ENCODE data around the gene ADGRD2.

Gene ADGRD2

DNA sequence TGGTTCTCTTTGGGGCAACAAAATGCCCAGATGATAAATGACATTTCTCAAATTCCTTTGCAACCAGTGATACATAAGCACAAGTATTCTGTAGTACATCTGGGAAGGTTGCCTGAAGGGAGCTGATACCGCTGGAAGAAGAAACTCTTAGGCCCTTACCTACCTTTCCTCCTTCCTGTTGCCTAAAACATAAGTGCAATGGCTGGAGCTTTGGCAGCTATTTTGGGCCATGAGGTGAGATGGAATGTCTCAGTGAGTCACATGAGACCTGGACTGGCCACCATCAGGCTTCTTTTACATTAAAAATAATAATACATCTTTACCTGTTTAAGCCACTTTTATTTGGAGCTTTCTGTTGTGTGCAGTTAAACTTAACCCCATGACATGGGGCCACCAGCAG lies 11.2 kb upstream of the ADGRD2 start:
- no peak for DNase-seq (ENCODE audit: low read depth)

DNA sequence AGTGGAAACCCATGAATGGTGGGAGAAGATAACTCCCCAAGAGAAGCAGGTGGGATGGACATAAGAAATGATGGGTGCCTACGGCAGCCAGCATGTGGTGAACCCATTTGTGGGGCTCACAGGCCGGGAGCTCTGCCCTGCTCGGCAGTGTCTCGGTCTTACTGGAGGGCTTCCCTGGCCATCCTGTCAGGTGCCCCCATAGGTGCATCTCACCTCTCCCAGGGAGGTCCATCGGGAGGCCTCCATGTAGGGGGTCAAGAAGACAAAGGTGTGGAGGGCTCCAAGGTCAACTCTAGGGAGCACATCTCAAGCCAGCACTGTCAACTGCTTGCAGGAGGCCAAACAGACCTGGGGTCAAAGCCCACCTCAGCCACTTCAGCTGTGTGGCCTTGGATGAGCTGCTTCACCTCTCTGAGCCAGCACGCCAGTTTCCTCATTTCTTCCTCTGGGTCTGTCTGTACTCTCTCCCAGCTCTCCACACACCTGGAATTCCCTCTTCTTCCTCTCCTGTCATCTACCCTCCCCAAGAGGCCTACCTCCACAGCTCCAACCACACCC lies 10.5 kb upstream of the ADGRD2 start:
- no peak for DNase-seq (ENCODE audit: low read depth)

DNA sequence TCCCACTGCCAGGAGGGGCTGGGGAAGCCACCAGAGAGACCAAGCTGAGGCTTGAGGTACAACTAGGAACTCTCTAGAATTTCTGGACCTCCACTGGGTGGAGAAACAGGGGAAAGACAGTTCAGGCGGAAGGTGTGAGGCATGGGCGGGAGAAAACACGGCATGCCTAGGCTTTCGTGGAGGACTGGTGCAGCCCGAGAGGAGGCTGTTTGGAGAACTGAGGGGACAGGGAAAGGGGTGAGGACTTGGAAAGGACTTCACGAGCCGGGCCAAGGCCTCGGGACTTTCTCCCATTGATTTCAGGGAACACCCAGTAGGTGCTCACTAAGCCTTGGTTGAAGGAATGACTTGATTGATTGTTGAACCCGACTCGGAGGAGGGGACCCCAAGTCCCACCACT lies 9.5 kb upstream of the ADGRD2 start:
- DNase-seq (ENCODE audit: low read depth): no peak

DNA sequence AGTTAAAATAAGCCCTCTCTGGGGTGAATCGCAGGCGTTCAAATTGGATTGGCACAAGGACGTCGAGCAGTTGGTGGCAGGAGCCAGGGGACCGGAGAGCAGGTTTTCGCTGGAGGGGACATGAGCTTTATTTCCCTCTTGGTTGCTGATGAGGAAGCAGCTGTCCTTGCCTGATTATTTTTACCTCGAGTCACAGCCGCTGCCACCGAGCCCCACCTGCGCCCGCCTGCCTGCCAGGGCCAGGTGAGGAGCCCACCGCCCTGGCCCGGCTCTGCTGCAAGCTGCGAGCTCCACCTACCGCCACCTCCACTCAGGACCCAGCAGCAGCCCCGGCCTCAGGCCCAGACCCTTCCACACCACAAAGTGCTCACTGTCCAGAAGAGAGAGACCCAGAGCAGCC lies 9.0 kb upstream of the ADGRD2 start:
- no peak for DNase-seq (ENCODE audit: low read depth)

DNA sequence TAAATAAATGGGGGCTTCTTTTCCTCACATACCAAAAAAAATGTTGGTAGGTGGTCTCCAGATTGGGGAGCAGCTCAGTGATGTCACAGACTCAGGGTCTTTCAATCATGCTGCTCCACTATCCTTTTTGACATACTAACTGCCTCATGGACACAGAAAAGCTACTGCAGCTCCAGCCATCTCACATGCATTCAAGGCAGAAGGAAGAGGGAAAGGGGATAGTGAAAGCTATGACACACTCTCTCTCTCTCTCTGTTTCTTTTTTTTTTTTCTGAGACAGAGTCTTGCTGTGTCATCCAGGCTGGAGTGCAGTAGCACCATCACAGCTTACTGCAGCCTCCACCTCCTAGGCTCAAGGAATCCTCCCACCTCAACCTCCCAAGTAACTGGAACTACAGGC lies 7.9 kb upstream of the ADGRD2 start:
- no peak for DNase-seq (ENCODE audit: low read depth)

DNA sequence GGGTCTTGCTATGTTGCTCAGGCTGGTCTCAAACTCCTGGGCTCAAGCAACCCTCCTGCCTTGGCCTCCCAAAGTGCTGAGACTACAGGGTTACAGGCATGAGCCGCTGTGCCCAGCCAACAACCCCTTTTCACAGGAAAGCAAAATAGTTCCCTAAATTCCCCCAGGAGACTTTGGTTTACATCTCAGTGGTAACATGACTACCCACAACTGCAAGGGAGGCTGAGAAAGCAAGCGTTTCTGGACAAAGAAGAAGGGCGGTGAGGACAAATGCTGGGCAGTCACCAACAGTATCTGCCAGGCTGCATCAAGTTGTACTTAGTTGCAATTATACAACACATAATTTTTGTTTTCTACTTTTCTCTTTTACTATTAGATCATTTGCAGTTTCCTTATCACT lies 7.4 kb upstream of the ADGRD2 start:
- DNase-seq (ENCODE audit: low read depth): no peak

DNA sequence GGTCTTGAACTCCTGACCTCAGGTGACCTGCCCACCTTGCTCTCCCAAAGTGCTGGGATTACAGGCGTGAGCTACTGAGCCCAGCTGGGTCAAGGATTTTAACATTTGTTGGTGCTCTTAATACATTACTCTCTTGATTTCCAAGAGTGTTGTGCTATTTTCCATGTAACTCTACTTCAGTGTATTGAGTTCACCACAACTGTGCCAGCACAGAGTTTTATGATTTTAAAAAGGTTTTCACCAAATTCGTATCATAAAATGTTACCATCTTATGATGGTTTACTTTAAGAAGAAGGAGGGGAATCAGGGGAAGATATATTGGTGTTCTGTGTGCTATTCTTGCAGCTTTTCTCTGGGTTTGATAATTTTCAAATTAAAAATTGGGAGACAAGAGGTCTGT lies 6.6 kb upstream of the ADGRD2 start:
- DNase-seq (ENCODE audit: low read depth): no peak

DNA sequence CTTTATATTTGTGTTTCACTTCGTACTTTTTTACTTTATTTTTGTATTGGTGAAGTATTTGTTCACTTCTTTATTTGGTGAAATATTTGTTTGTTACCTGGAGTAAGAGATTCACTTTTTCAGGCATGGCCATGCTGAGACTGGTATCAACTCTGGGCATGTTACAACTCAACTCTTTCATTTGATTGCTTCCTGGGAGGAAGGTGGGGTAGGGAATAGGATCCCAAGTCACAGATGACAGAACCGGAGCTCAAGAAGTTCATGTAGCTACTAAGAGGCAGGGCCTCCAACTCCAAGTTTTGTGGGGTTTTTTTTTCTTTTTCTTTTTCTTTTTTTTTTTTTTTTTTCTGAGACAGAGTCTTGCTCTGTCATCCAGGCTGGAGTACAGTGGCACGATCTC lies 6.1 kb upstream of the ADGRD2 start:
- DNase-seq (ENCODE audit: low read depth): no peak

DNA sequence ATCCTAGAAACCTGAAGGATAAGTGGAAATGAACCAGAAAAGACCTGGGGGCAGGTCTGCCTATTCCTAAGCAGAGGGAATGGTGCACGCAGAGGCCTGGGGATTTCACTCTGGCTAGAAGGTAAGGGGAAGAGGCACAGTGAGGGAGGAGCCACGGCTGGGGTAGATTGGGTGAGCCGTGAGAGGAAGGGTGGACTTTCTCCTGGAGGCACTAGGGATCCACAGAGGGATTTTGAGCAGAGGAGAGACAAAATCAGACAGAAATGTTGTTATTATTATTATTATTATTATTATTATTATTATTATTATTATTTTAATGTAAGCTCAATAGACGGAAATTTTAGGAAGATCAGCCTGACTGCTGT lies 3.0 kb upstream of the ADGRD2 start:
- DNase-seq (ENCODE audit: low read depth): no peak

DNA sequence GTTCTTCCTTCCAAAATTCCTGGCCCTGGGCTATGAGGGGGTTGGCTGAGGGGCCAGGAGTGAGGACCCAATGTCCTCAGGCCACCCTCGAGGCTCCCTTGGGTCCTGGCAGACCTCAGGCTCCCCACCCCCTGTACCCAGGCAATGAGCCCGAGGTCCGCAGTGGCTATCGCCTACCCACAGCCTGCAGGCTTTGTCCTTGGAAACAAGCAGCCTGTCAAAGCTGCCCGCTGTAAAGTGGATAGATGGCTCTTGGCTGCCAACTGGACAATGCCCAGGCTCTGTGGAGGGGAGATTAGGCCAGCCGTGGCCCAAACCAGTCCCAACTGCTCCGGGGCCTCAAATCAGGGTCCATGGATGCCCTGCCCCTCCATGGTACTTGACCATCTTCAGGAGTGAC lies 2.2 kb upstream of the ADGRD2 start:
- DNase-seq (ENCODE audit: low read depth): no peak

DNA sequence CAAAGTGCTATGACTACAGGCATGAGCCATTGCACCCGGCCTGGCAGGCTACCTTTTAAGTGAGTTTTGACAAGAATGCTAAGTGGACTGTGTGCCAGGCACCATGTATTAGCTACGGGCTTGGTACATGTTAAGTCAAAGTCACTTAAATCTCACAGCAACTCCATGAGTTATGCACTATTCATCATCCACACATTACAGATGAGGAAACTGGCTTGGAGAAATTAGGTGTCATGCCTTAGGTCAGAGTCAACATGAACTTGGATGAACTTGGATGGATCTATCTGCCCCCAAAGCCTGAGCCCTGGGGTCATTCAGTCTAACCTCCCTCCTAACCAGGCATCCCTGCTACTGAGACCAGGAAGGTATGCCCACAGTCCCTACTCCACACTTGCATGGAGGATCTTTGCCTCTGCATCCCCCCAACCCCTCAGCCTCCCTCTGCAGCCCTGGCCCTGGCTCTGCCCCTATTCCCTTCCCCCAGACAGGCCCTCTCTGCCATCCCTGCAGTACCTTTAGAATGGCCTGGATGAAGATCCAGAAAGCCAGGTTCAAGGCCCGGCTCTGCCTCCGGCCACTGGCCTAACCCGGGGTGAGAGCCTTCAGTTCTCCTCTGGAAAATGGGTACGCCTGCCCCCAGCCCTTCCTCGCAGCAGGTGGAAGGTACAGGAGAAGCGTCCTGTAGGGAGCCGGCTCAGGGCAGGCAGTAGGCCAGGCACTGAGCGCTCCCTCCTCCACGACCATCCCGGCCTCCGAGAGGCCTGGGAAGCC lies 685 bp upstream of the ADGRD2 start:
- DNase-seq (ENCODE audit: low read depth): no peak

DNA sequence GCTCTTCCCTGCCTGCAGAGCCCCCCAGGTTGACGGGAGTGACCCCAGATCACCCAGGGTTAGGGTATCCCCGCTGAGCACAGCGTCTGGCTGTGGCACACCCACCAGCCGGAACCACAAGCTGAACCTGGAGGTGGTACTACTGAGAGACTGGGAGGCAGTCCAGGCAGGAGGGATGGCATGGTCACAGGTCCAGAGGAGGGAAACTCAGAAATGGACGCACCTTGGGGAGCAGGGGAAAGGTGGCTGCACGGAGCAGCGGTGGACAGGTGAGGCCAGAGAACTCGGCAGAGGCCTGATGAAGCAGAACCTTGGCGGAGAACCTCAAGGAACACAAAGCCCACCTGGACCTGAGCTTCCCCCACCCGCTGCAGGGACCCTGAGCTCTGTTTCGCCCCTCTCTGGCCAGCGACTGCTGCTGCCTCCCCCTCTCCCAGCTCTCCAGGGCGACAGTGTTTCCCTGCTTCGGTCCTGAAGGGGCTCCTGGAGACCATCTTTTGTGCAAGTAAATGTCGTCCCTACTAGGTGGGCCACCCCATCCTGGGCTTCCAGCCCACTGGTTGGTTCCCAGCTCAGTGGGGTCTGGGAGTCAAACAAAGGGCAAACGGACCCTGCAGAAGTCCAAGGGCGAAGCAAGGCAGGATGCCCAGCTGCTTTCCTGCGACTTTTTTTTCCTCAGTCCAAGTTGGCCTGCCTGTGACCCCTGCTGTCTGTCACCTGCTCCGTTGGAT lies 845 bp downstream of the ADGRD2 start:
- DNase-seq (ENCODE audit: low read depth): no peak

DNA sequence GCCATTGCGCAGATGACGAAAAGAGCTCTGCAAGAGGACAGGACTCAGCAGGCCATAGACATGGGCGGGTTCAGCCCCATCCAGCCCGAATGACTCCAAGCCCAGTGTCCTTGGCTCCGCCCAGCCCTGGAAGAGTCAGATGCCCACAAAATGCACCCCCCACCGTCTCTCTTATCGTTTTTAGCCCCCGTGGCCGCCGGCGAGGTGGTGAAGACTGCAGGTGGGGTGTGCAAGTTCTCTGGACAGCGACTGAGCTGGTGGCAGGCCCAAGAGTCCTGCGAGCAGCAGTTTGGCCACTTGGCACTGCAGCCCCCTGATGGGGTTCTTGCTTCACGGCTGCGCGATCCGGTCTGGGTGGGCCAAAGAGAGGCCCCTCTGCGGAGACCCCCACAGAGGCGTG lies 2.1 kb downstream of the ADGRD2 start:
- DNase-seq (ENCODE audit: low read depth): no peak

DNA sequence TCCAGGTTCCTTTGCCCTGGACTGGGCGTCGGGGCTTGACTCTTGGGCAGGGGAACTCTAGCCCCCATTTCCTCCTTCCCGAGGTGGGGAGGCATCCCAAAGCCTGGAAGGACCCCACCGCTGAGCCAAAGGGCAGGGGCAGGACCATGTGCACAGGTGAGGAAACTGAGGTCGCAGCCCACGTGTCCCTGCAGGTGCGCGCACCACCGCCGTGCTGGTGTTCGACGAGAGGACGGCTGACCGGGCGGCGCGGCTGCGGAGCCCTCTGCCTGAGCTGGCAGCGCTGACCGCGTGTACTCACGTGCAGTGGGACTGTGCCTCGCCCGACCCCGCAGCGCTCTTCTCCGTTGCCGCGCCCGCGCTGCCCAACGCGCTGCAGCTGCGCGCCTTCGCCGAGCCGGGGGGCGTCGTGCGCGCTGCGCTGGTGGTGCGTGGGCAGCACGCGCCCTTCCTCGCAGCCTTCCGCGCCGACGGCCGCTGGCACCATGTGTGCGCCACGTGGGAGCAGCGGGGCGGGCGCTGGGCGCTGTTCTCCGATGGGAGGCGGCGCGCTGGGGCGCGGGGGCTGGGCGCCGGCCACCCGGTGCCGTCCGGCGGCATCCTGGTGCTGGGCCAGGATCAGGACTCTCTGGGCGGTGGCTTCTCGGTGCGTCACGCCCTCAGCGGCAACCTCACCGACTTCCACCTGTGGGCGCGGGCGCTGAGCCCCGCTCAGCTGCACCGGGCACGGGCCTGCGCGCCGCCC lies 2.8 kb downstream of the ADGRD2 start:
- DNase-seq (ENCODE audit: low read depth): no peak

DNA sequence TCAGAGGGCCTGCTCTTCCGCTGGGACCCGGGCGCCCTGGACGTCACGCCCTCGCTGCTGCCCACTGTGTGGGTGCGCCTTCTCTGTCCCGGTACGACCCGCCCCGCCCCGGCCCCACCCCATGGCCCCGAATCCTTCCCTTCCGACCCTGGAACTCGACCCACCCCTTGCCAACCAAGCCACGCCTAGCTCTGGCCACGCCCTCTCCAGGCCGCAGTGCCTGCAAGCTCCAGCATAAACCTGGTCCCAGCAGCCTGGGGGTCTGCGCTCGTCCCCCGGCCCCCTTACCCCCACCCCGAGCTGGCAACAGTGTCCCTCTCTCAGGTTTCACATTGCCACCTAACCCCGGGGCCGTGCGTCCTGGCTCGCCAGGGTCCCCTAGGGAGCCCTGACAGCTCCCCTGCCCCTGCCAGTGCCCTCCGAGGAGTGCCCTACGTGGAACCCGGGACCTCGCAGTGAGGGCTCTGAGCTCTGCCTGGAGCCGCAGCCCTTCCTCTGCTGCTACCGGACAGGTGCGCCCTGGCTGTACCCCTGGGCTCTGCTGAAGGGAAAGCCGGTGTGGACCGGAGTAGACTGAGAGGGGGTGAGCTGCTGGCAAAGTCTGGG lies 3.4 kb downstream of the ADGRD2 start:
- no peak for DNase-seq (ENCODE audit: low read depth)

DNA sequence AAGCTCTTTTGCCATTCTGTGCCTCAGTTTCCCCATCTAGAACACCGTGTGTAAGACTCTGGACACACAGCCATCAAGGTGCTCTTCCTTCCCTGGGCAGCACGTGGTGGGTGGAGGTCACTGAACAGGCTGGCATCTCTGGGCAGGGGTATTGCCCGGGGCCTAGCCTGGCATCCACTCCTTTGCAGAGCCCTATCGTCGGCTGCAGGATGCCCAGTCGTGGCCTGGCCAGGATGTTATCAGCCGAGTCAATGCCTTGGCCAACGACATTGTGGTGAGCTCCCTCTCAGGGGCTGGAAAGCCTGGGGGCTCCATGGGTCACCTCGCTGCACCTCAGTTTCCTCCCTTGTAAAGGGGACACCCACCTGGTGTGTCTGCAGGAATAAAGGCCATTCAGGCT lies 4.0 kb downstream of the ADGRD2 start:
- no peak for DNase-seq (ENCODE audit: low read depth)

DNA sequence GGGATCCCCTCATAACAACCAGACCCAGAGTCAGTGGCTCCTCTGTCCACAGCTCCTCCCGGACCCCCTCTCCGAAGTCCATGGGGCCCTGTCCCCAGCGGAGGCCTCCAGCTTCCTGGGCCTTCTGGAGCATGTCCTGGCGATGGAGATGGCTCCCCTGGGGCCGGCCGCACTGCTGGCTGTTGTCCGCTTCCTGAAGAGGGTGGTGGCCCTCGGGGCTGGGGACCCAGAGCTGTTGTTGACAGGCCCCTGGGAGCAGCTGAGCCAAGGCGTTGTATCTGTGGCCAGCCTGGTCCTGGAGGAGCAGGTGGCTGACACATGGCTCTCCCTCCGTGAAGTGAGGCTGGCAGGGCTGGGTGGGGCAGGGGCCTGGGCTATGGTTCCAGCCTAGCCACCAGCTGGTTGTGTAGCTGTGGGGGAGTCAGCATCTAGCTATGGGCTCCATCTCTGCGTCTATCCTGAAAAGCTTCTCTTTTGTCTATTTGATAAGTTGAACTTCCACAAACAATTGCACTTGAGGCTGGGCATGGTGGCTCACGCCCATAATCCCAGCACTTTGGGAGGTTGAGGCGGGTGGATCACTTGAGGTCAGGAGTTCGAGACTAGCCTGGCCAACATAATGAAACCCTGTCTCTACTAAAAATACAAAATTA lies 4.7 kb downstream of the ADGRD2 start:
- DNase-seq (ENCODE audit: low read depth): no peak

DNA sequence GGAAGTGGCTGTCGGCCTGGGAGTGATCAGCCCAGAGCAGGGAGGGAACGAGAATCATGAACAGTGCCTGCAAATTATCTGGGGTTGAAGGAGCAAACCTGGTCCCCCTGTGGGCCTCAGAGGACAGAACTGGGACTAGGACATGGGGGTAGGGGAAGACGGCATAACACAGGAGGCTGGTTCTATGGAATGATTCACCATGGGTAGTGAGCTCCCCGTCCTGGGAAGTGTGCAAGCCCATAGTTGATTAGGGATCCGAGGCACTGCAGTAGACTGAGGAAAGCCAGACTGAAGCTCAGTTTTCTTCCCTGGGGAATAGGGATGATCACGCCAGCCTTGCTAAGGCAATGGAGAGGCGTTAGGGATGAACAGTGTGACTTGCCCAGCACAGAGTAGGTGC lies 5.6 kb downstream of the ADGRD2 start:
- DNase-seq (ENCODE audit: low read depth): no peak

DNA sequence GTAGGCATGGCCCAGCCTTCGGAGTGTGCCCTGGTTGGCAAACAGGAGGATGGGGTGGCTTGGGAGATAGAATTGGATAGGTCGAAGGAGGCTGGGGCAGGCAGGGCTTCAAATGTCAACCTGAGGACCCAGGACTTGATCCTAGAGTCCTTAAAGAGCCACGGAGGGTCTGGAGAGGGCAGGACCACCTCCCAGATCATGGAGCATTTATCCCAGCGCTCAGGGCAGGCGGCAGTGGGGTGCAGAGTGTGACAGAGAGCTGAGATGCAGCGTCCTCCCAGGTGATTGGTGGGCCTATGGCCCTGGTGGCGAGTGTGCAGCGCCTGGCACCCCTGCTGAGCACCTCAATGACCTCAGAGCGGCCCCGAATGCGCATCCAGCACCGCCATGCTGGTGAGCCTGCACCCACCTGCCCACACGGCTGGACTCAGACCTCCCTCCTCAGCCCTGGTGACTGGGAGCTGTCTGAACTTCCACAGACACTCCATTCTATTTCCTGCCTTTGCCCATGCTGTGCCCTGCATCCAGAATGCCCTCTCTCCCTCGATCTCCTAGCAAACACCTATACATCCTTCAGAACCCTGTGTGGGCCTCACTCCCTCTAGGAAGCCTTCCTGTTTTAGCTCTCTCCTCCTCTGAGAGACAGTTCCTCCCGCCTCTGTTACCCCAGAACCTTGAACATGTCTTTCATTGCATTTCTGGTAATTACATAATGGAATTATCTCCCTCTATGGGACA lies 6.3 kb downstream of the ADGRD2 start:
- no peak for DNase-seq (ENCODE audit: low read depth)

DNA sequence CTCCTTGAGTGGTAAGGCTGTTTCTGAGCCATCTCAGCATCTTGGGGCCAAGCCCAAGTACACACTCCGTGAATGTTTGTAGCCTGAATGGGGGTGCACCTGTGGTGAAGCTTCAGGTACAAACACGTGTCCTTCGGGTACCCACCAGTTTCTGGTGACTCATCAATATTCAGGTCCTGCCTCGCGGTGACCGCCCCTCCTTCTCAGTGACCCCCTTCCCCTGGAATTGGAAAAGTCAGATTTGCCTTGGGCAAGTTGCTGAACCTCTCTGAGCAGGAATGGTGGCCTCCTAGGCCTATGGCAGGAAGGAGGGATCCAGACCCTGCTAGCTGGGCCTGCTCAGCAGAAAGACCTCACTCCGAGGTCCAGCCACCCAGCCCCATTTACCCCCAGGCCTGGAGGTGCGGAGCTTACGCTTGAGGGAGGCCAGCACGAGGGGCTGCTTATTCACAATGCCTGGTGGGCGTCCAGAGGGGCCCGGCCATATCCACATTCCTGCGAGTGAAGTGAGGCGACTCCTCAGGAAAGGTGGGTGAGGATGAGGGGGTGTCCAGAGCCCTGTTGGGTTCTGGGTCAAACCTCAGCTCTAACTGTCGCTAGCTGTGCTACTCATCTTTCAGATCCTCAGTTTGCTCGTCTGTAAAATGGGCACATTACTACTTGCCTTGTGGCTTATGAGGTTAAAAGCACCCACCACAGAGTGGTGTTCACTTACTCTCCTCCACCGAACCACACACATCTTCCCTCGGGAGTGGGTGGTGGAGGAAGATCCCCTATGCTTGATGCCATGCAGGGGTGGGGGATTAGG lies 7.0 kb downstream of the ADGRD2 start:
- DNase-seq (ENCODE audit: low read depth): no peak
